Stimulated activated CD8-positive, alpha-beta memory T cell treated with anti-CD3 and anti-CD28 coated beads, Interleukin-4, amount 100 ng/mL, for 24 hours (primary cell): ENCODE data around the gene KCNV2.

Experiments used
- DNase-seq: peaks from one replicate; pipeline ENCODE4 v3.0.0-alpha.2; 2020; ENCODE audit warnings: low read depth

The KCNV2 gene

DNA sequence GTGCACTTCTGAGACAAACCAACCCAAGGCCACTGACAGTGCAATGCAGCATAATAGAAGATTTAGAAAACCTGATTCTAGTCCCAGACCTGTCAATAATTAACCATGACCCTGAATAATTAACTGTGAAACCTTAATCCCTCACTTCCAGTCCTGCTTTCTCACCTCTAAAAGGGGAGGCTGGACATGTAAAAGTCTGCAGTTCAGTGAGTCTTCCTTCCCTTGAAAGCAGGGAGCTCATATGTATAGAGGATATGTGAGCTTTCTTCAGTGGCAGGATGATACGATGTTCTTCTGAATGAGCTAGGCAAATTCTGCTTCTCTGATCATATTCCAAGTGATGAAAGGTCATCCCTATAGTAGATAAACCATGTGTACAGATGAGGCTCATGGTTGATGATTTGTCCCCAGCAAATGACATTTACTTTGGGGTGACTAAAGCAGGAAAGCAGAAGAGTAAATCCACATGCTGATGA is 2.9 kb downstream of the KCNV2 start:
- no peak for DNase-seq

DNA sequence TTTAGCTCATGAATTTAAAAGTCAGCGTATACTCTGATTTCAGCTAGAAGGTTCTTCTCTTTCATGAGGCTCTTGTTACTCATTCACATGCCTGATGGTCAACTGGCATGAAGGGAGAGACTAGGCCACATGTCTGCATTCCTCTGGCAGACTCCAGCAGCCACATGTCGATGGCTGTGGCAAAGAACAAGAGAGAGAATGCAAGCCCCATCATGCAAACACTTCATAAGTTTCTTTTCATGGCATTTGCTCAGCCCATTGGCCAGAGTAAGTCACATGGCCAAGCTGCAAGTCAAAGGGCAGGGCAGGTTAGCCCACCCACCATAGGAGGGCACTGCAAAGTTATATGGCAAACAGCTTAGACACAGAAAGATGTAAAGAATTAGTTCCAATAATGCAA is 5.4 kb downstream of the KCNV2 start:
- no peak for DNase-seq

DNA sequence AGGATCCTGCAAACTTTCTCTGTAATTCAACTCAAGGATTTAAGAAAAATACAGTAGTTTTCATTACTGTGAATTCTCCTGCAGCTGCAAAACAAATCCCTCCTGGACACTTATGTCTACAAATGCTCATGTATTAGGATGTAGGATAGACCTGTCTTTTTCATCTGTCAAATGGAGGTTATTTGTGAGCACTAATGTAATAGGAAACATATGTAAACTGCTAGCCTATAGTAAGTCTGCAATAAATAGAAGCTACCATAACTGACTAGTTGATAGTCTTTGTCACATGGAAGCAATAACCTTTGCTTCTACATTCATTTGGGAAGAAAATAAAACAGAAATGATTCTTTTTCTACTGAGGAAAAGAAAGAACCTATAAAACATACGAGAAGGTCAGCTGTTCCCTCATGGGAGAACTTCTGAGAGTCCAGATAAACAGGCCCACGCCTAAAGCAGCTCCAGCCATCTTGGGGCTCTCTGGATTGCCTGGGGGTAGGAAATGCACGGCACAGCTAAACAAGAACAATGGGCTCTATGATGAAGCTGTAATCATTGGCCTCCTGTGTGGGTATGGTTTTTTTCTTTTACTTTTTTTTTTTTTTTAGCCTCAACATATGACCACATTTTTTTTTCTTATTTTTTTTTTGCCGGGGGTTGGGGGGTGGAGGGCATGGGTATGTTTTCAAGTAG is 6.2 kb downstream of the KCNV2 start:
- no peak for DNase-seq

DNA sequence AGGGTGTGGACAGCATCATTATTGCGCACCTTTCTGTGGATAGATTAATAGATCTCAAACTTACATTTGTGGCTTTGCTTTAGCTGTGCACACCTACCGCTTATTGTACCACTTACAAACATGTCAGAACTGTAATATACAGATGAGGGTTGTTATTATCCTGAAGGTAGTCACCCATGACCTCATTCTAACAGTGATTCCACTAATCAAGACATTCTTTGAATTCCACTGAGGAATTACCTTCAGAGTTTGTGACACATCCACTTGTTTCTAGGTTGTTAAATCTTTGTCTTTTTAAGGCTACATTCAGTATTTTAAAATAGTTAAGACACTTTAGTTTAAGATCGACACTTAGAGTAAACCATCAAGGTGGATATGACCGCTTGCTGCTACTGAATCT is 7.8 kb downstream of the KCNV2 start:
- DNase-seq, result no peak

DNA sequence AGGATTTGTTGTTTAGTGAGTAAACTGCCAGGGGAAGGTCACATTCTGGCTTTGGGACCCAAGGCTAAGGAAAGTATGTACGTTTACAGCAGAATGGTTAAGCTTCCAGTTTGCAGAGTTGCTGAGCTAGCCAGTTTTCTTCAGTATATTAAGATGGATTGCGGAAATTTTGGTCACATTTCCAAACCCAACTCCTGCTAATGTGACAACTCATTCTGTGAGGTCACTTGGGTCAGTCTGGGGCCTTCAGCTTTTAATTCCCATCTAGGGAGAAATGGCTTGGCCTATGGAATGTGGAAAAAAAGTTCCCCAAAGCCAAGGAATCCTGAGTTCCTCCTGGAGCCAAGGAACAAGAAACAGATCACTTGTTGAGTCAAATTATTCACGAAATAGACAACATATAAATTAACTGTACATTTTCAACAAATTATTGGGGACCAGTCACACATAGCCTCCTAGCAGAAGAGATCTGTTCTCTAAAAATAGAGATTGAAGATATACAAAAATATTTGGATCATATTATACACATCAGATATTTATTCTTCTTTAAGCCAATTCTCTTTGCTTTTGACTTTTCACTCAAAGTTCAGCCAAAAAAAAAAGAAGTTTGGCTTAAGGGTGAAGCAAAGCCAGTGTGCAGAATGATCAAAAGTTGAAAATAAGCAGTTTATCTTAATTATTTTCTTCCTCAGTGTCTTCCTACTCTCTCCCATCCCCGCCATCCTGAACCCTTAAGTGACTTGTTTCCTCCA is 8.8 kb downstream of the KCNV2 start:
- no peak for DNase-seq

DNA sequence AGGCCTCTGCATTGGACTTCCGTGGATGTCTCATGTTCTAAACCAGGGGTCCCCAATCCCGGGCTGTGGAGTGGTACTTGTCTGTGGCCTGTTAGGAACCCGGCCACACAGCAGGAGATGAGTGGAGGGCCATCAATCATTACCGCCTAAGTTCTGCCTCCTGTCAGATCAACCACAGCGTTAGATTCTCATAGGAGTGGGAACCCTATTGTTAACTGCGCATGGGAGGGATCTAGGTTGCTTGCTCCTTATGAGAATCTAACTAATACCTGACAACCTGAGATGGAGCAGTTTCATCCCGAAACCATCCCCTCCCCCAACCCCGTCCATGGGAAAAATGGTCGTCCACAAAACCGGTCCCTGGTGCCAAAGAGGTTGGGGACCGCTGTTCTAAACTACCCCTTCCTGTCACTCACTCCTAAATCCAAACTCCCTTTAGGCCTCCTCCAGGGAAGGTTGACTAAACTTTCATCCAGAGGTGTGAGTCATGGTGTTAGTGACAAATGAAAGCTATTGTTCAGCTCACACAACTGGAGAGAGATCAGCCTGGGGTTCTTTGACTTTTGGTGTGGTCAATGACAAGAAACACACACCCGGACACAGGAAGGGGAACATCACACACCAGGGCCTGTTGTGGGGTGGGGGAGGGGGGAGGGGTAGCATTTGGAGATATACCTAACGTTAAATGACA is 9.5 kb downstream of the KCNV2 start:
- no peak for DNase-seq

DNA sequence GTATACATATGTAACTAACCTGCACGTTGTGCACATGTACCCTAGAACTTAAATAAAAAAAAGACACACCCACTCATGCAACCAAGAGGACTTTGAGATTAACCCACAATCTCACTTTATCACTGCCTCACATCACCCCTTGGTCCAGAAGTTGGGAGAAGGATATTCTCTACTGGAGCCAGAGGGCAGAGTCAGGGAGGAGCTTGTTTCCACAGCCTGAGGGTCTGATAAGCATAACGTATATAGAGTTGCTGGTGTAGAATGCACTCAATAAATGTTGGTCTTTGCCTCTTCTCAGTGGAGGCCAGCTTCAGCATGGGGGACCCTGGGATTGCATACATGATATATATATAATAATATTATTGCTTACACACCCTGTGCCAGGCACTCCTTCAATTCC is 10.1 kb downstream of the KCNV2 start:
- no peak for DNase-seq

DNA sequence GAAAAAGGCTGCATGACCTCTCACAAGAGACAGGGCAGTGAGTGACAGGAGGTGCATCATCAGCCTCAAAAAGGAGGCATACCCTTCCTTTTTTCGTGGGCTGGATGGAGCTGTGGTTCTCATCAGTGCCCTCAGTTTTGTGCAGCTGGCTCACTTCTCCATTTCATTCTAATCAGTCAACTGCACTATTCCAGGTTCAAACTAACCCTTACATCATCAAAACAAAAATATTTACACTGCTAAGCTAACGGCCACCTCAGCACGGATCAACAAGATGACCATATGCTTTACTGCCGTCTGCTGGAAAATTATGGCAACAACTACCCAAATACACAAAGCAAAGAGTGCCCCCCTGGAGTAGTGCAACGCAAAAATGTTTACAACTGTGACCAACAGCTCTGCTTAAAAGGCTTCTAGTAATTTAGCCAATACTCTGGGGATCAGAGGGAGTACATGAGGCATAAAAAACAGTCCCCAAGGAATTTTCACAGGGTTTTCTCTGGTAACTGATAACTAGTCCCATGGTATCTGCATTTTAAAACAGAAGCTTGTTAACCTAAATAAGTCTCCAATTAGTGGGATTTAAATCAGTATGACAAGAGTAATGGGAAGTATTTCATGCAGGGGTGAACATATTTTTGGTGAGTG is 10.8 kb downstream of the KCNV2 start:
- DNase-seq, result no peak

DNA sequence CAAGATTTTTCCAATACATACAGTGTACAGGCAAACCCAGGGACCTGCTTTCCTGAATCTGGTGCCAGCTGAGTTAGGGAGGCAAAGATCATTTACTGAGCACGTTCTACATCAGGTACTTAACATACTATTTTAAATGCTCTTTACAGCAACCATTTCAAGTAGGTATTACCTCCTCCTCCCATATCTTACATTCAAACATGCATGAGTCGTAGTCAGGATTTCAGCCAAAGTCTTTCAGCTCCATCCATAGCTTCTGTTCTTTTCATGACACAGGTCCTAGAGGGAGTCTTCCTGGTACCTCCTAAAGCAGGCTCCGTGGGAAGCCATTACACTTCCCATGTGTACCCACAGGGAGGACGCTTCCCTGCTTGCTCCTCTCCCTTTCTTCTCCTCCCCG is 11.7 kb downstream of the KCNV2 start:
- DNase-seq, result no peak

DNA sequence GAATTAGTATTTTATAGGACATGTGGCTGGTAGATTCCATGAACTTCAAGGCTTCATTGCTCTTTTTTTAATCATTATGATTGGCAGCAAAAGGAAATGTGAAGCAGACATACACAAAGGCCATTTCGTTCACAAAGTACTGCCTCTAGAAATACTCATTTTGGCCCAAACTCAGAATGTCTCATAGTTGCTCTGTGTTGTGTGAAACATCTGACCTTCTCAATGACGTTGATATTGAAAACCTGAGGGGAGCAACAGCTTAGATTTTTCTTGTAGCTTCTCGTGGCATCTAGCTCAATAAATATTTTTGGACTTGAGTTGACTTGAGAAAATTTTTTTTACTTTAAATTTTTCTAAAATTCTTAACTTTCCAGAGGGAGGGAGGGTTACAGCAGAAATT is 12.4 kb downstream of the KCNV2 start:
- DNase-seq, result no peak

DNA sequence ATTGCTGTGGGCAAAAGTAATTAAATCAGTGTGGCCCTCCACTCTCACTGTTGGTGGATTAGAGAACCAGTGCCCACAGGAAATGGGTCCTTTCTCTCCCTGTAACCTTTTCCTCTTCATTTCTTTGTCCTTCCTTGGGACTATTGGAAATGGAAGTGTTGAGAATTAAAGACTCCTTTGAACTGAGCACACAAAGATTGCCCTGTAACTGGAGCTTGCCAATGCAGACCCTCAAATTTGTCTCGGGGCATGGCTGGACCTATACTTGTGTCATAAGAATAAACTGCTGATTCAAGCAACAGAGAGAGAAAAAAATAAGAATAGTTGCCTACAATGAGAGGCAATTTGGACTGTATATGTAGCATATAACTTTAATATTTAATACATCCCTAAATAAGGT is 13.7 kb downstream of the KCNV2 start:
- DNase-seq, result no peak

DNA sequence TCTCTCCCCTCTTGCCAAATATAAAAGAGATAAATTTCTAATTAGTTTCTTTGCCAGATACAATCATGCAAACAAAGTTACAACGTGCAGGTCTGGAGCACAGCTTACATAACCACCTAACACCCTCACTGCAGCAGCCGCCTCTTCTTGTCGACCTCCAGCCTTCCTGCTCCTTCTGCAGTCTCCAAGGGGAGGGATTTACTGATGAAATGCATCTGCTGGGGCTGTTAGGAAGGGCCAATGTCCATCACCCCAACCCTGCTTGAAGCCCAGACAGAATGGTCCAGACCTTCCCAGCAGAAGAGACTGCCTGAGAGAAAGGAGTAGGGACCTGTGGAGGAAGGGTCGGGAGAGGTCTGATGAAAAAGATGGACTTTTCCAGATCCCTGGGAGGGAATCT is 15.2 kb downstream of the KCNV2 start:
- DNase-seq, result no peak

DNA sequence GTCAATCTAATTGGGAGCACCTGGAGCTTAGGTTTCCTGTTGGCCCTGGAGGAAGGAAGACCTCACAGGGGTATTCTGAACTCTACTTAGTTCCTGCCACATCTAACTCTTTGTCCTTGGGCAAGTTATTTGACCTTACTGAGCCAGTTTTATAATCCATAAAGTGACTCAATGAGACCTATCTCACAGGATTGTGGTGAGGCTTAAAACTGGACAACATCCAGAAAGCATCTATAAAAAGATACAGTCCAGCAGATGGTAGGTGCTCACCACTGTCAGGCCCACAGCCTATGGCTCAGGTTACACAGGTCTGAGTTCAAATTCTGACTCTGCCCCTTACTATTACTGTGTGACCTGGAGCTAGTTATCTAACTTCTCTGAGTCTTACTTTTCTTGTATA is 23.3 kb downstream of the KCNV2 start:
- no peak for DNase-seq

DNA sequence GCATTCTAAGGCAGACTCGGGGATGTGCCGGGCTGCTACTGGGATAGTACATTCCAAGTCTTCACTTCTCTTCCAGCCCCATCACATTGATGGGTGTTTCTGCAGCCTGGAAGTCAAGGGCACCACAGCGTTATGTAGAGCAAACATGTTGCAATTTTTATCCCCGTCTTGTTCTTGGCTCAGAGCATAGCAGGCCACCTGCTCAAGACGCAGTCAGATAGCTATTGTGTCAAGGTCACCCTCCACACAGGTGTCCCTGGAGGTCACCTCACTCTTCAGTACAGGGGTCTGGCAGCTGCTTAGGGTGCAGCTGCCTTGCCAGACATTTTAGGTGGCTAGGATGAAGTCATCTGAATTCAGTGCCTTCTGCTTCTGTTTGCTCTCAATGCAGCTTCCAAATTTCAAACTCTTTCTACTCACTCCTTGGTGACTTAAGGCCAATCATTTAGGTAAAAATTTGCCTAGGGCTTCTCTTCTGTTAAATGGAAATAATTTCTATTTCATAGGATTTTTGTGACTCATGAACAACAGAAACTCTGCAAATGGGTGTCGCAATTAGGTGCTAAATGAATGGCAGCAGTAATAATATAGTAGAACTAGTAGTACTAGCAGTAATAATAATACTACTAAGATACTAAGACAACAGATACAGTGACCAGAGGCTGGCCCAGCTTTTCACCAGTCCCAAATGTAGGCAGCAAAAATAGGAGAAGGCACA is 24.3 kb downstream of the KCNV2 start:
- DNase-seq, result no peak

DNA sequence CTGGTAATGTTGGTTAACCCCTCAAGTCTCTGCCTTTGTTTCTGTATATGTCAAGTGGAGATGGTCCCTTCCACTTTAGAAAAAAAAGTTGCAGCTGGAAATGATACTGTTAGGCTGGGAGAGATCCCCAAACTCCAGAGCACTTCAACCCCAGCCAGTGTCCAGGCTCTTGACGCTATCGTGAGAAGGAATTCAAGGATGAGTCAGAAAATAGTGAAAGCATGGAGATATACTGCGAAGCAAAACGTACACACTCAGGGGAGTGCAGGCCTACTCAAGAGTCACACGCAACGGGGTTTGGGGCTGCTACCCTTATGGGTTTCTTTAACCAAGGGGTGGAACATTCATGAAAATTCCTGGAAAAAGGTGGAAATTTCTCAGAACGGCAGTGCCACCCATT is 24.9 kb downstream of the KCNV2 start:
- no peak for DNase-seq

DNA sequence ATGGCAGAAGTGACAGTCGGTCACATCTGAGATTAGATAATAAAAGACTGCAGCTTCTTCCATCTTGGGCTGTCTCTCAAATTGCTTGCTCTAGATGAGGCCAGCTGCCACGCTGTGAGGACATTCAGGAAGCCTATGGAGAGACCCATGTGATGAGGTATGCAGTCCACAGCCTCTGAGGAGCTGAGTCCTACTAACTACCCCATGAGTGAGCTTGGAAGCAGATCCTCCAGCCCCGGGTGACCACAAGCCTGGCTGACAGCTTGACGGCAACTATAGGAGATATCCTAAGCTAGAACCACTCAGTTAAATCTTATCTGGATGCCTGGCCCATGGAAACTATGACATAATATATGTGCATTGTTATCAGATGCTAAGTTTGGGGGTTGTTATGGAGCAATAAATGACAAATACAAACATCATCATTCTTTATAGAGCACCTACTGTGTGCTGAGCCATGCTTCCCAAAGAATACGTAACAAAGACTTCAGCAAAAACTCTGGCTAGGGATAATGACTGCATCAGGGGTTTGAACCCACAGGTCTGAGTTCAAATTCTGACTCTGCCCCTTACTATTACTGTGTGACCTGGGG is 26.7 kb downstream of the KCNV2 start:
- DNase-seq, result no peak

DNA sequence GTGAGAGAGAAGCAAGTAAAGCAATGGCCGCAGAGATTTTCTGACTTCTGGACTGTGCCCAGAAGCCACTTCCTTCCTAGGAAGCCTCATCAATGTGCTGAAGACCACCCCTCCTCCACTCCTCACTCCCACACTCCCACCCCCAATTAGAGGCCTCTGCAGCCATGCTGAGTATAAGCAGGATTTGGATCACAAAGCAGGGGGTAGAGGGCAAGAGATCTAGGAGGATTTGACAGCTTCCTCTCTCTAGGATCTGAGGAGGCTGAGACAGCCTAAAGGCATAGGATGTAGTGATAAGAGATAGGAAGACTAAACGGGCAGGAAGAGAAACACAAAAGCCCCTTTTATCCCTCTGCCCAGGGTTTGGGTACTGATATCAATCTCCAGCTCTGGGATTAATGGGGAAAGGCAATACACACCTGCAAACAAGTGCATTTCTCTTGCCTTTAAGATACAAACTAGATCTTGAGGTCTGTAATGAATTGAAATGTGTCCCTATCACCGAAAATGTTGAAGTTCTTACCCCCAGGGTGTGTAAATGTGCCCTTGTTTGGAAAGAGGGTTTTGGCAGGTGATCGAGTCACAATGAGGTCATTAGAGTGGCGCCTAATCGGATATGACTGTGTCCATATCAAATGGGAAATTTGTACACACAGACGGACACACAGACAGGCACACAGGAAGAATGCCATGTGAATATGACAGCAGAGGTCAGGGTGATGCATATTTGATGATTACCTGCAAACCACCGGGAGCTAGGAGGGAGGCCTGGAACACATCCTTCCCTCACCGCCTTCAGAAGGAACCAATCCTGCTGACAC is 28.5 kb downstream of the KCNV2 start:
- no peak for DNase-seq

DNA sequence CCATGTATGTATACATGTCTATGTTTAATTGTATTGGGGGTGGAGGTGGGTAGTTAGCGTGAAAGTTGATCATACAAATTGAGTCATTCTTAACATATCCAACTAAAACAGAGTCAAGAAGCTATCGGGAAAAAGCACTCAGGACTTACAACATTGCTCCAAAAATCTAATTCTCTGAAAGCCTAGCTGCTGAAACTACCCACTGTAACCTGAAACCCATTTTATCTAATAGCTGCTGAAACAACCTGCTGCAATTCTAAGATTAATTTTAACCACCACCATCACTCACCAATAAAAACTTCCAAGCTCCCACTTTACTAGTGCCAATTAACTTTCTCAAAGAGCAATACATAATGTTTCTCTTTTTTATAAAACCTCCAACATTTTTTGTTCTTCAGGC is 32.2 kb downstream of the KCNV2 start:
- DNase-seq, result no peak

DNA sequence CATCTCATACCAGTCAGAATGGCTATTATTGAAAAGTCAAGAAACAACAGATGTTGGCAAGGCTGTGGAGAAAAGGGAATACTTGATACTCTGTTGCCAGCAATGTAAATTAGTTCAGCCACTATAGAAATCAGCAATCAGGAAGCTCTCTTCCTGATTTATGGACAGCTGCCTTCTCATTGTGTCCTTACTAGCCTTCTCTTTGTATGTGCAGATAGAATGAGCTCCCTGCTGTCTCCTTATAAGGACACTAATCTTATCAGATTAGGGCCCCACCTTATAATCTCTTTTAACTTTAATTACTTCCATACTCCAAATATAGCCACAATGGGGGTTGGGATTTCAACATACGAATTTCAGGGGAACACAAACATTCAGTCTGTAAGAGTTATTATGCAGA is 38.0 kb downstream of the KCNV2 start:
- no peak for DNase-seq

DNA sequence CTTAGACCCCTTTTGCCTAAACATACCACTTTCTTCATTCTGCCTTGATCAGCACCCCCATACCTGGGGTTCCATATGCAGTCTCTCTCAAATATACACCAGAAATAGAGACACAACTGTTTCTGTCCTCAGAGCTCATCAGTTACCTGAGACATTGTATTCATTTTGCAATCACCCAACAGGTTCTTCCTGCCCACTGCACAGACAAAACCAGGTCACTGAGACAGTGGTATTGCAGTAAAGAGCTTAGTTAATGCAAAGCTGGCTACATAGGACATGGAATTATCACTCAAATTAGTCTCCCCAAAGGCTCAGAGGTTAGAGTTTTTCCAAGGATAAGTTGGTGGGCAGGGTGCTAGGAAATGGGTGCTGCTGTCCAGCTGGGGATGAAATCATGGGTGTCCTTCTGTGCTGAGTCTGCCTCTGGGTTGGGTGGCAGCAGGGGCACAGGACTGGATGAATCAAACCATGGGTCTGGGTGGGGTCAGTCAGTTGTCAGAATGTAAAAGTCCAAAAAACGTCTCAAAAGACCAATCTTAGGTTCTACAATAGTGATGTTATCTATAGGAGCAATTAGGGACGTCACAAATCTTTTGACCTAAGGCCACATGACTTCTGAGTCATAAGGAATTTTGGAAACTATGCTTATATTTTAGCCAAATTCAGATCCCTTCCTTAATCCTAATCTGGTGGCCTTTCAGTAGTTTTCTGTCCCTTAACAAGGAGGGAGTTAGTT is 41.0 kb downstream of the KCNV2 start:
- no peak for DNase-seq
